ENCODE data around the gene NKD1. TPM values are rescaled to one million over a fixed set of nuclear protein-coding genes. Genes with fewer than 3 reads are reported as not detected.

Gene NKD1
- total RNA-seq, 2 donors from 2014 or later = 2.3 TPM

DNA sequence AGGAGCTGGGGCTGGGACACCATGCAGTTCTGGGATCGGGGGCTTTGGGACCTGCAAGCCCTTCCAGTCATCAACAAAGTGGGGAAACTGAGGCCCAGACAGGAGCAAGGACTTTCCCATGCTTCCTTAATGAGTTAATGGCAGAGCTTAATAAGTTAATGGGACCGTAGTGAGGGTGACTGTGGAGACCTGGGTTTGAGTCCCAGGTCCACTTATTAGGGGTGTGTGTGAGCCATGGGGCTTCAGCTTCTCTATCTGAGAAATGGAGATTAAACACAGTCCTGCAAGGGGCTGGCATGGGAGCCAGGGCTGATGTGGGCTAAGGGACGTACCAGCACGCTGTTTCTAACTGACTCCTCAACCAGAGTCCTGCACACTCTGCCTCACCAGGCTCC, 41.7 kb upstream of the NKD1 start:
- DNase-seq = no peak
- Histone ChIP-seq H3K4me3 (no peak overlapping the region), H3K27me3 (no peaks in the 10 kb centered on the region), H3K4me1 (no peaks in the 10 kb centered on the region), H3K9me3 (no peaks in the 10 kb centered on the region), H3K36me3 (no peaks in the 10 kb centered on the region), H3K27ac (no peak overlapping the region), H3K9ac (ENCODE audit: low read depth in 2 of 2, low read length in 2 of 2) (no peak overlapping the region)
- intact Hi-C loops (cut with DNase I) = loop anchor here (10.0 kb wide), 1 partner anchor 132 kb away; no protein-coding TSS in a partner anchor
- TF ChIP-seq CTCF (IDR thresholded peaks at IDR 0.05) = no peak

DNA sequence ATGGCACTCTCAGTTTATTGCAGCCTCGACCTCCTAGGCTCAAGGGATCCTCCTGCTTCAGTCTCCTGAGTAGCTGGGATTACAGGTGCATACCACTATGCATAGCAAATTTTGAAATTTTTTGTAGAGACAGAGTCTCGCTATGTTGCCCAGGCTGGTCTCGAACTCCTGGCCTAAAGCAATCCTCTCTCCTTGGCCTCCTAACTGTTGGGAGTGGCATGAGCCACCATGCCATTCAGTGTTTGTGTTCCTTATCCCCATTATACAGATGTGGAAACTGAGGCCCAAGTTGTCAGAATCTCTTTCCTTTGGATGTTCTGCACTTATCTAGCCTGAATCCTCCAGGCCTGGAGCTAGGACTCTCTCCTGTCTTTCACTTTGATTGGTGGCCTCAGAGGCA, 40.8 kb upstream of the NKD1 start:
- Histone ChIP-seq H3K9ac (ENCODE audit: low read depth in 2 of 2, low read length in 2 of 2) (no peak overlapping the region), H3K4me3 (no peak overlapping the region), H3K9me3 (no peaks in the 10 kb centered on the region), H3K27ac (no peak overlapping the region), H3K27me3 (no peaks in the 10 kb centered on the region), H3K36me3 (no peaks in the 10 kb centered on the region), H3K4me1 (no peaks in the 10 kb centered on the region)
- TF ChIP-seq CTCF (IDR thresholded peaks at IDR 0.05) = no peak
- DNase-seq = no peak
- intact Hi-C loops (cut with DNase I) = loop anchor here (10.0 kb wide), 1 partner anchor 133 kb away; no protein-coding TSS in a partner anchor

GRCh38 chr16:50509521-50510341, 38.5 kb upstream of the NKD1 start:
- Histone ChIP-seq H3K4me1 (no peaks in the 10 kb centered on the region), H3K9ac (ENCODE audit: low read depth in 2 of 2, low read length in 2 of 2) (no peak overlapping the region), H3K36me3 (no peaks in the 10 kb centered on the region), H3K27ac (no peak overlapping the region), H3K9me3 (no peaks in the 10 kb centered on the region), H3K4me3 (no peak overlapping the region), H3K27me3 (no peaks in the 10 kb centered on the region)
- intact Hi-C loops (cut with DNase I) = loop anchor here (10.0 kb wide), 1 partner anchor 135 kb away; no protein-coding TSS in a partner anchor
- peak; percentile 61 for TF ChIP-seq CTCF (IDR thresholded peaks at IDR 0.05)
- peak; percentile 33 for DNase-seq

DNA sequence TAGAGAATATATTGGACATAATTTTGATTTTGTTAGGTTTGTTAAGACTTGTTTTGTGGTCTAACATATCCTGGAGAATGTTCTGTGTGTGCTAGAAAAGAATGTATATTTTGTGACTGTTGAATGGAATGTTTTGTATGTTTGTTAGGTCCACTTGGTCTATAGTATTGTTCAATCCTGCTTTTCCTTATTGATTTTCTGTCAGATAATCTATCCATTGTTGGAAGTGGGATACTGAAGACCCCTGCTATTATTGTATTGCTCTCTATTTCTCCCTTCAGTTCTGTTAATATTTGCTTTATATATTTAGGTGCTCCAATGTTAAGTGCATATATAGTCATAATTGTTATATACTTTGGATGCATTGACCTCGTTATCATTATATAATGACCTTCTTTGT, 33.0 kb upstream of the NKD1 start:
- intact Hi-C loops (cut with DNase I) = no loop called here
- no peak overlapping the region for H3K9ac ChIP-seq (ENCODE audit: low read depth in 2 of 2, low read length in 2 of 2)

DNA sequence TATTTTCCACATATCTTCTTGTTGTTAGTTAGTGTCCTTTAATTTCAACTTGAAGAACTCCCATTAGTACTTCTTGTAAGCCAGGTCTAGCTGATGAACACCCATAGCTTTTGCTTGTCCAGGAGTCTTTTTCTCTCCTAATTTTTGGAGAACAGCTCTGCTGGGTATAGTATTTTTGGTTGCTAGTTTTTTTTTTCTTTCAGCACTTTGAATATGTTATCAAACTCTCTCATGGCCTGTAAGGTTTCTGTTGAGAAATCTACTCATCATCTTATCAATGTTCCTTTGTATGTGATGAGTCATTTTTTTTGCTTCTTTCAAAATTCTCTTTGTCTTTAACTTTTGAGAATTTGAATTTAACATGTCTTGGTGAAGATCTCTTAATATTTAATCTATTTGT, 31.8 kb upstream of the NKD1 start:
- no peaks in the 10 kb centered on the region for H3K9me3 ChIP-seq
- no peaks in the 10 kb centered on the region for H3K27me3 ChIP-seq
- H3K4me1 ChIP-seq = no peaks in the 10 kb centered on the region
- H3K4me3 ChIP-seq = no peak overlapping the region
- no peak for DNase-seq
- H3K36me3 ChIP-seq = no peaks in the 10 kb centered on the region
- no peak for TF ChIP-seq CTCF (IDR thresholded peaks at IDR 0.05)
- intact Hi-C loops (cut with DNase I) = no loop called here
- no peak overlapping the region for H3K27ac ChIP-seq
- no peak overlapping the region for H3K9ac ChIP-seq (ENCODE audit: low read depth in 2 of 2, low read length in 2 of 2)

More for the DNA sequence above, 33.0 kb upstream of the NKD1 start:
- H3K36me3 ChIP-seq = no peaks in the 10 kb centered on the region
- TF ChIP-seq CTCF (IDR thresholded peaks at IDR 0.05) = no peak
- H3K27ac ChIP-seq = no peak overlapping the region
- no peaks in the 10 kb centered on the region for H3K9me3 ChIP-seq
- no peaks in the 10 kb centered on the region for H3K4me1 ChIP-seq
- no peaks in the 10 kb centered on the region for H3K27me3 ChIP-seq
- no peak for DNase-seq
- H3K4me3 ChIP-seq = no peak overlapping the region

All from colonic mucosa (tissue), 4 donors.